Inflammatory macrophage treated with lipopolysaccharide for 4 hours (primary cell): Measurements from ENCODE around the gene VAV2.

Source experiments
- DNase-seq: peaks from one replicate; pipeline ENCODE4 v3.0.0-alpha.2; 2020

Gene VAV2

GRCh38 chr9:133848471-133849109, 143.5 kb downstream of the VAV2 start:
- no peak for DNase-seq

GRCh38 chr9:133846483-133847090, 145.5 kb downstream of the VAV2 start:
- DNase-seq = no peak

GRCh38 chr9:133845440-133845839, 146.7 kb downstream of the VAV2 start:
- peak; percentile 72 for DNase-seq

GRCh38 chr9:133844881-133845410, 147.2 kb downstream of the VAV2 start:
- peak; percentile 10 for DNase-seq

- no peak for DNase-seq
Measured at GRCh38 chr9:133844398-133844784, 147.7 kb downstream of the VAV2 start.

- DNase-seq = no peak
Measured at GRCh38 chr9:133843751-133844397, 148.2 kb downstream of the VAV2 start.

- no peak for DNase-seq
Measured at GRCh38 chr9:133843250-133843649, 148.9 kb downstream of the VAV2 start.

- DNase-seq = no peak
Measured at GRCh38 chr9:133842721-133843227, 149.3 kb downstream of the VAV2 start.

- DNase-seq = no peak
Measured at GRCh38 chr9:133842174-133842573, 149.9 kb downstream of the VAV2 start.

- no peak for DNase-seq
Measured at GRCh38 chr9:133841167-133841812, 150.8 kb downstream of the VAV2 start.

- DNase-seq = peak; percentile 13
Measured at GRCh38 chr9:133839822-133840329, 152.2 kb downstream of the VAV2 start.

GRCh38 chr9:133838859-133839507, 153.1 kb downstream of the VAV2 start:
- DNase-seq = no peak

- DNase-seq = no peak
Measured at GRCh38 chr9:133837627-133838597, 154.2 kb downstream of the VAV2 start.

GRCh38 chr9:133836818-133837217, 155.3 kb downstream of the VAV2 start:
- DNase-seq = no peak

GRCh38 chr9:133836001-133836758, 155.9 kb downstream of the VAV2 start:
- no peak for DNase-seq

- DNase-seq = no peak
Measured at GRCh38 chr9:133835262-133835901, 156.7 kb downstream of the VAV2 start.

- DNase-seq = no peak
Measured at GRCh38 chr9:133834080-133834976, 157.8 kb downstream of the VAV2 start.

- DNase-seq = no peak
Measured at GRCh38 chr9:133833388-133834025, 158.6 kb downstream of the VAV2 start.
